ENCODE results near the gene PIK3R3. TPM values are rescaled to one million over a fixed set of nuclear protein-coding genes. Genes with fewer than 3 reads are reported as not detected.

Gene PIK3R3
- total and polyA plus RNA-seq, 9 of the 15 experiments (the other 6 are each of a cell fraction or from before 2014, with no cell fraction given): 1.4 to 7.7 (median 4.6) TPM

DNA sequence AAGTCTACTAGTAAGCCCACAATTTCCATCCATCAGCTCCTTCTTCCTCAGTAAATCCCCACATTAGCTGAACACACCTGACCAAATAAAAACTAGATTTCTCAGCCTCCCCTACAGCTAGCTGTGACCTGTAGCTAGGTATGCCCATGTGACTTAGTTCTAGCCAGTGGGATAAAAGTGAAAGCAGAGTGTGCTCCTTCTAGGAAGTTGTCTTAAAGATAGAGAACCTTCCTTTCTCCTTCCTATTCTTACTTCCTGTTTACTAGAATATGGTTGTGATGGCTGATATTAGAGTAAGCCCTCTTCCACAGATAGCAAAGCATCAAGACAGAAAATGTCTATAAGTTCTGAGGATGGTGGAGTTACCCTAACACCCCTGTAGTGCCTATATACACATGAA lies 67.0 kb downstream of the PIK3R3 start (continued):
- TF ChIP-seq, protein P1, sequence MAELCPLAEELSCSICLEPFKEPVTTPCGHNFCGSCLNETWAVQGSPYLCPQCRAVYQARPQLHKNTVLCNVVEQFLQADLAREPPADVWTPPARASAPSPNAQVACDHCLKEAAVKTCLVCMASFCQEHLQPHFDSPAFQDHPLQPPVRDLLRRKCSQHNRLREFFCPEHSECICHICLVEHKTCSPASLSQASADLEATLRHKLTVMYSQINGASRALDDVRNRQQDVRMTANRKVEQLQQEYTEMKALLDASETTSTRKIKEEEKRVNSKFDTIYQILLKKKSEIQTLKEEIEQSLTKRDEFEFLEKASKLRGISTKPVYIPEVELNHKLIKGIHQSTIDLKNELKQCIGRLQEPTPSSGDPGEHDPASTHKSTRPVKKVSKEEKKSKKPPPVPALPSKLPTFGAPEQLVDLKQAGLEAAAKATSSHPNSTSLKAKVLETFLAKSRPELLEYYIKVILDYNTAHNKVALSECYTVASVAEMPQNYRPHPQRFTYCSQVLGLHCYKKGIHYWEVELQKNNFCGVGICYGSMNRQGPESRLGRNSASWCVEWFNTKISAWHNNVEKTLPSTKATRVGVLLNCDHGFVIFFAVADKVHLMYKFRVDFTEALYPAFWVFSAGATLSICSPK (IDR thresholded peaks at IDR 0.05; ENCODE audit: borderline replicate concordance): no peak
- TF ChIP-seq NCOA6 (IDR thresholded peaks at IDR 0.05): no peak
- no peak for TF ChIP-seq ZNF561 (CRISPR knock-in tag; conservative IDR thresholded peaks at IDR 0.05)
- no peak for TF ChIP-seq ZNF239 (CRISPR knock-in tag; IDR thresholded peaks at IDR 0.05)
- no peak for TF ChIP-seq U2AF2 (optimal IDR thresholded peaks at IDR 0.05; ENCODE audit: low read depth, low read length)
- no peak for TF ChIP-seq EZH2 (IDR thresholded peaks at IDR 0.05; ENCODE audit: borderline replicate concordance, low read depth, low read length)
- TF ChIP-seq, protein P2, sequence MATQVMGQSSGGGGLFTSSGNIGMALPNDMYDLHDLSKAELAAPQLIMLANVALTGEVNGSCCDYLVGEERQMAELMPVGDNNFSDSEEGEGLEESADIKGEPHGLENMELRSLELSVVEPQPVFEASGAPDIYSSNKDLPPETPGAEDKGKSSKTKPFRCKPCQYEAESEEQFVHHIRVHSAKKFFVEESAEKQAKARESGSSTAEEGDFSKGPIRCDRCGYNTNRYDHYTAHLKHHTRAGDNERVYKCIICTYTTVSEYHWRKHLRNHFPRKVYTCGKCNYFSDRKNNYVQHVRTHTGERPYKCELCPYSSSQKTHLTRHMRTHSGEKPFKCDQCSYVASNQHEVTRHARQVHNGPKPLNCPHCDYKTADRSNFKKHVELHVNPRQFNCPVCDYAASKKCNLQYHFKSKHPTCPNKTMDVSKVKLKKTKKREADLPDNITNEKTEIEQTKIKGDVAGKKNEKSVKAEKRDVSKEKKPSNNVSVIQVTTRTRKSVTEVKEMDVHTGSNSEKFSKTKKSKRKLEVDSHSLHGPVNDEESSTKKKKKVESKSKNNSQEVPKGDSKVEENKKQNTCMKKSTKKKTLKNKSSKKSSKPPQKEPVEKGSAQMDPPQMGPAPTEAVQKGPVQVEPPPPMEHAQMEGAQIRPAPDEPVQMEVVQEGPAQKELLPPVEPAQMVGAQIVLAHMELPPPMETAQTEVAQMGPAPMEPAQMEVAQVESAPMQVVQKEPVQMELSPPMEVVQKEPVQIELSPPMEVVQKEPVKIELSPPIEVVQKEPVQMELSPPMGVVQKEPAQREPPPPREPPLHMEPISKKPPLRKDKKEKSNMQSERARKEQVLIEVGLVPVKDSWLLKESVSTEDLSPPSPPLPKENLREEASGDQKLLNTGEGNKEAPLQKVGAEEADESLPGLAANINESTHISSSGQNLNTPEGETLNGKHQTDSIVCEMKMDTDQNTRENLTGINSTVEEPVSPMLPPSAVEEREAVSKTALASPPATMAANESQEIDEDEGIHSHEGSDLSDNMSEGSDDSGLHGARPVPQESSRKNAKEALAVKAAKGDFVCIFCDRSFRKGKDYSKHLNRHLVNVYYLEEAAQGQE (IDR thresholded peaks at IDR 0.05; ENCODE audit: borderline replicate concordance): peak; percentile 5; the same call in 1 of the 2 replicates
- TF ChIP-seq, protein P2 (CRISPR knock-in tag; IDR thresholded peaks at IDR 0.05; ENCODE audit: low read depth): no peak
- TF ChIP-seq, protein P3, sequence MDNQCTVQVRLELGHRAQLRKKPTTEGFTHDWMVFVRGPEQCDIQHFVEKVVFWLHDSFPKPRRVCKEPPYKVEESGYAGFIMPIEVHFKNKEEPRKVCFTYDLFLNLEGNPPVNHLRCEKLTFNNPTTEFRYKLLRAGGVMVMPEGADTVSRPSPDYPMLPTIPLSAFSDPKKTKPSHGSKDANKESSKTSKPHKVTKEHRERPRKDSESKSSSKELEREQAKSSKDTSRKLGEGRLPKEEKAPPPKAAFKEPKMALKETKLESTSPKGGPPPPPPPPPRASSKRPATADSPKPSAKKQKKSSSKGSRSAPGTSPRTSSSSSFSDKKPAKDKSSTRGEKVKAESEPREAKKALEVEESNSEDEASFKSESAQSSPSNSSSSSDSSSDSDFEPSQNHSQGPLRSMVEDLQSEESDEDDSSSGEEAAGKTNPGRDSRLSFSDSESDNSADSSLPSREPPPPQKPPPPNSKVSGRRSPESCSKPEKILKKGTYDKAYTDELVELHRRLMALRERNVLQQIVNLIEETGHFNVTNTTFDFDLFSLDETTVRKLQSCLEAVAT (IDR thresholded peaks at IDR 0.05): no peak
- TF ChIP-seq ATF1 (CRISPR knock-in tag; IDR thresholded peaks at IDR 0.05): no peak
- TF ChIP-seq ATF1 (tag; IDR thresholded peaks at IDR 0.05): no peak
- TF ChIP-seq SMC3 (conservative IDR thresholded peaks at IDR 0.05; ENCODE audit: insufficient read depth, low read depth, low read length): no peak
- TF ChIP-seq CC2D1A (IDR thresholded peaks at IDR 0.05): no peak

Data from K562 (cell line).